Calu3 (cell line): ENCODE measurements around the gene IL22. TPM values are rescaled to one million over a fixed set of nuclear protein-coding genes. Genes with fewer than 3 reads are reported as not detected.

Experiments used
- BruUV-seq: library from RNA; stranded (reverse); fragments of 400-500 nt; replicated peaks from 2 replicates; lab custom pipeline; 2021; lab: Mats Ljungman, UMichigan
- CTCF ChIA-PET: fragments of 300-600 bp; sonication (Branson Sonifier 250); formaldehyde crosslinking; loops from one replicate; lab custom pipeline; 2022; ENCODE audit warnings: antibody characterized with exemption; lab: Charles Lee
- DNase-seq: peaks from one replicate; pipeline ENCODE4 v3.0.0; 2022
- H3K27ac Mint-ChIP-seq: one replicate; pipeline ENCODE4 v1.8.0; 2022; ENCODE audit warnings: mixed read lengths; ENCODE audit not compliant: unreplicated experiment
- H3K27me3 Mint-ChIP-seq: one replicate; pipeline ENCODE4 v1.8.0; 2022; ENCODE audit warnings: mixed read lengths; ENCODE audit not compliant: unreplicated experiment
- H3K36me3 Mint-ChIP-seq: one replicate; pipeline ENCODE4 v1.8.0; 2022; ENCODE audit warnings: mild to moderate bottlenecking, moderate library complexity, mixed read lengths; ENCODE audit not compliant: insufficient read depth, unreplicated experiment
- H3K4me1 Mint-ChIP-seq: one replicate; pipeline ENCODE4 v1.8.0; 2022; ENCODE audit warnings: mild to moderate bottlenecking, low read depth, mixed read lengths; ENCODE audit not compliant: unreplicated experiment
- H3K4me3 Mint-ChIP-seq: one replicate; pipeline ENCODE4 v1.8.0; 2022; ENCODE audit warnings: mild to moderate bottlenecking, low read depth, moderate library complexity, mixed read lengths; ENCODE audit not compliant: unreplicated experiment
- H3K9me3 Mint-ChIP-seq: one replicate; pipeline ENCODE4 v1.8.0; 2022; ENCODE audit warnings: low read depth, mixed read lengths; ENCODE audit not compliant: unreplicated experiment
- intact Hi-C: fragments of 100-400 bp; cut with micrococcal nuclease; formaldehyde crosslinking; loops from one replicate; pipeline ENCODE4 v1.10.0; 2022; ENCODE audit not compliant: unreplicated experiment
- total RNA-seq: library from RNA; stranded (reverse); gene quantifications from 2 replicates; pipeline ENCODE4 v1.2.3, GENCODE V29; 2022
- TF ChIP-seq, protein P1 (sequence below): fragments of 200-600 bp; IDR thresholded peaks from one replicate; pipeline ENCODE4 v1.8.0; 2022; ENCODE audit warnings: antibody characterized with exemption; ENCODE audit not compliant: unreplicated experiment

The IL22 gene
- total RNA-seq, 1 experiment from 2014 or later, result not detected

DNA sequence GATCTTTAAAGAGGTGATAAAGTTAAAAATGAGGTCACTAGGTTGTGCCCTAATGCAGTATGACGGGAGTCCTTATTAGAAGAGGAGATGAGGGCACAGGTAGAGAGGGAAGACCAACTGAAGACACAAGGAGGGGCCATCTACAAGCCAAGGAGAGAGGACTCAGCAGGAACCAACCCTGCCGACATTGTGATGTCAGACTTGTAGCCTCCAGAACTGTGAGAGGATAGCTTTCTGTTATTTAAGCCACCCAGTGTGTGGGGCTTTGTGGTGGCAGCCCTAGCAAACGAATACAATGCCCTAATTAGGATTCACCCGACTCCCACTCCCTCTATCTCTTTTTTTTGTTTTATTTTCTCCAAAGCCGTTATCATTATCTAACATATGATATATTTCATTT, 19.9 kb downstream of the IL22 start:
- no peak overlapping the region for H3K27ac Mint-ChIP-seq
- H3K27me3 Mint-ChIP-seq, result peaks cover 31% of the 10 kb centered on the region
- peaks cover 2% of the 10 kb centered on the region for H3K9me3 Mint-ChIP-seq
- CTCF ChIA-PET, result no interaction called here
- DNase-seq, result no peak
- intact Hi-C loops, result no loop called here
- TF ChIP-seq, protein P1, sequence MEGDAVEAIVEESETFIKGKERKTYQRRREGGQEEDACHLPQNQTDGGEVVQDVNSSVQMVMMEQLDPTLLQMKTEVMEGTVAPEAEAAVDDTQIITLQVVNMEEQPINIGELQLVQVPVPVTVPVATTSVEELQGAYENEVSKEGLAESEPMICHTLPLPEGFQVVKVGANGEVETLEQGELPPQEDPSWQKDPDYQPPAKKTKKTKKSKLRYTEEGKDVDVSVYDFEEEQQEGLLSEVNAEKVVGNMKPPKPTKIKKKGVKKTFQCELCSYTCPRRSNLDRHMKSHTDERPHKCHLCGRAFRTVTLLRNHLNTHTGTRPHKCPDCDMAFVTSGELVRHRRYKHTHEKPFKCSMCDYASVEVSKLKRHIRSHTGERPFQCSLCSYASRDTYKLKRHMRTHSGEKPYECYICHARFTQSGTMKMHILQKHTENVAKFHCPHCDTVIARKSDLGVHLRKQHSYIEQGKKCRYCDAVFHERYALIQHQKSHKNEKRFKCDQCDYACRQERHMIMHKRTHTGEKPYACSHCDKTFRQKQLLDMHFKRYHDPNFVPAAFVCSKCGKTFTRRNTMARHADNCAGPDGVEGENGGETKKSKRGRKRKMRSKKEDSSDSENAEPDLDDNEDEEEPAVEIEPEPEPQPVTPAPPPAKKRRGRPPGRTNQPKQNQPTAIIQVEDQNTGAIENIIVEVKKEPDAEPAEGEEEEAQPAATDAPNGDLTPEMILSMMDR, result no peak
- no peak overlapping the region for H3K4me3 Mint-ChIP-seq
- H3K36me3 Mint-ChIP-seq, result peaks cover 5% of the 10 kb centered on the region
- H3K4me1 Mint-ChIP-seq, result peaks cover 14% of the 10 kb centered on the region
- BruUV-seq, result no TSS peak

DNA sequence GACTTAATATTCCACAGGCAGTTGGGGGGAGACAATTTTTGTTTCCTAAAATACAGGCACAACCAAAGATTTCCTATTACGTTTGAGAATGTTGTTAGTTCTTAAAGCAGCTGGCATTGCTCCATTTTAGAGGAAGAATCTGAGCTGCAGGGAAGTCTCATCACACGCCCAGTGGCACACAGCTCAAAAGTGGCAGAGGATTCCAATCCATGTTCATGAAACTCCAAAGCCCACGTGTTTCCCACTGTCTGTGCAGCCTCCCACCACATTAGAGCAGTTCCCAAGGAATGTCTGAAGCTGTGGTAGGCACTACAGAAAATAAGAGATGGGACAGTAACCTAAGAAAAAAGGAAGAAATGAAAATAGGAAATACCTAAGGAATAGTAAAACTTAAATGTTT, 21.7 kb downstream of the IL22 start:
- Mint-ChIP-seq H3K27ac (no peak overlapping the region), H3K36me3 (peaks cover 3% of the 10 kb centered on the region), H3K9me3 (no peaks in the 10 kb centered on the region), H3K4me1 (no peaks in the 10 kb centered on the region), H3K4me3 (no peak overlapping the region), H3K27me3 (peaks cover 38% of the 10 kb centered on the region)
- BruUV-seq, result no TSS peak
- intact Hi-C loops, result no loop called here
- DNase-seq, result no peak
- TF ChIP-seq, protein P1, result no peak
- CTCF ChIA-PET, result no interaction called here

DNA sequence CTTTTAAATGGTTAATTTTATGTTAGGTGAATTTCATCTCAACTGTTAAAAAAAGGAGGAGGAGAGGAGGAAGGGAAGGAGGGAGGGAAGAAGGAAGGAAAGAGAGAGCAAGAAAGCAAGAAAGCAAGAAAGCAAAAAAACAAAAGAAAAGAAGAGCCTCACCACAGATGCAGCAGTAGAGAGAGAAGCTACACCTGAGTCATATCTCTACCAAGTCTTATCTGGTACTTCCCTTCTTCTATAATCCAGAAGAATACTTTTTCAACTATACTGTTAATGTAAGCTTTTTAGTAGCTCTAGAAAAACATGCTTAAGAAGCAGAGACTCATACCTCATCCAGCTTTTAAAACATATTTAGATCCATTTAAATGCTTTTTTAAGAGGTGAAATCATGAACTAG, 22.2 kb downstream of the IL22 start:
- DNase-seq, result no peak
- H3K9me3 Mint-ChIP-seq, result no peaks in the 10 kb centered on the region
- CTCF ChIA-PET, result no interaction called here
- intact Hi-C loops, result no loop called here
- no peaks in the 10 kb centered on the region for H3K4me1 Mint-ChIP-seq
- BruUV-seq, result no TSS peak
- TF ChIP-seq, protein P1, result no peak
- H3K4me3 Mint-ChIP-seq, result no peak overlapping the region
- H3K27ac Mint-ChIP-seq, result no peak overlapping the region
- no peaks in the 10 kb centered on the region for H3K36me3 Mint-ChIP-seq
- H3K27me3 Mint-ChIP-seq, result peaks cover 42% of the 10 kb centered on the region

DNA sequence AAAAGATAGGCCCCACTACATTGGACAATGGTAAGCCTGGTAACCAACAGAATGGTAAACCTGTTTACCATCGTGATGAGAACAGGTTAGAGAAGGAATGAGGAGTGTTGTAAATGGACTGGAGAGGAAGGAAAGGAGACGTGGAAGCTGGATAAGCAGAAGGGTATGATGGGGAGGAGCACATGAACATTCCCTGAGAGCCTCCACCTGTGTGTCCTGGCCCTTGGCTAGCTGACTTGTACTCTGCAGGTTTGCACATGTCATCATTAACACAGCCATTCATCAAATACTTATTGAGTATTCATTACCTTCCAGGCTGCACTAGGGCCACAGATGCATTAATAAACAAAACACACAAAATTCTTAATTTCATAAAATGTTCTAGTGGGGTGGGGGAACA, 23.4 kb downstream of the IL22 start:
- no peak overlapping the region for H3K27ac Mint-ChIP-seq
- no peaks in the 10 kb centered on the region for H3K9me3 Mint-ChIP-seq
- no peaks in the 10 kb centered on the region for H3K36me3 Mint-ChIP-seq
- BruUV-seq, result no TSS peak
- H3K4me1 Mint-ChIP-seq, result no peaks in the 10 kb centered on the region
- no peak for DNase-seq
- CTCF ChIA-PET, result no interaction called here
- TF ChIP-seq, protein P1, result no peak
- no peak overlapping the region for H3K4me3 Mint-ChIP-seq
- H3K27me3 Mint-ChIP-seq, result peaks cover 55% of the 10 kb centered on the region
- intact Hi-C loops, result no loop called here
